ENCODE data around the gene PIEZO1.
"Not testable (repeated sequence)": the region's sequence is repeated elsewhere in the genome, so short reads cannot be mapped to it uniquely, and the experiment has no call there.

PIEZO1 gene, protein sequence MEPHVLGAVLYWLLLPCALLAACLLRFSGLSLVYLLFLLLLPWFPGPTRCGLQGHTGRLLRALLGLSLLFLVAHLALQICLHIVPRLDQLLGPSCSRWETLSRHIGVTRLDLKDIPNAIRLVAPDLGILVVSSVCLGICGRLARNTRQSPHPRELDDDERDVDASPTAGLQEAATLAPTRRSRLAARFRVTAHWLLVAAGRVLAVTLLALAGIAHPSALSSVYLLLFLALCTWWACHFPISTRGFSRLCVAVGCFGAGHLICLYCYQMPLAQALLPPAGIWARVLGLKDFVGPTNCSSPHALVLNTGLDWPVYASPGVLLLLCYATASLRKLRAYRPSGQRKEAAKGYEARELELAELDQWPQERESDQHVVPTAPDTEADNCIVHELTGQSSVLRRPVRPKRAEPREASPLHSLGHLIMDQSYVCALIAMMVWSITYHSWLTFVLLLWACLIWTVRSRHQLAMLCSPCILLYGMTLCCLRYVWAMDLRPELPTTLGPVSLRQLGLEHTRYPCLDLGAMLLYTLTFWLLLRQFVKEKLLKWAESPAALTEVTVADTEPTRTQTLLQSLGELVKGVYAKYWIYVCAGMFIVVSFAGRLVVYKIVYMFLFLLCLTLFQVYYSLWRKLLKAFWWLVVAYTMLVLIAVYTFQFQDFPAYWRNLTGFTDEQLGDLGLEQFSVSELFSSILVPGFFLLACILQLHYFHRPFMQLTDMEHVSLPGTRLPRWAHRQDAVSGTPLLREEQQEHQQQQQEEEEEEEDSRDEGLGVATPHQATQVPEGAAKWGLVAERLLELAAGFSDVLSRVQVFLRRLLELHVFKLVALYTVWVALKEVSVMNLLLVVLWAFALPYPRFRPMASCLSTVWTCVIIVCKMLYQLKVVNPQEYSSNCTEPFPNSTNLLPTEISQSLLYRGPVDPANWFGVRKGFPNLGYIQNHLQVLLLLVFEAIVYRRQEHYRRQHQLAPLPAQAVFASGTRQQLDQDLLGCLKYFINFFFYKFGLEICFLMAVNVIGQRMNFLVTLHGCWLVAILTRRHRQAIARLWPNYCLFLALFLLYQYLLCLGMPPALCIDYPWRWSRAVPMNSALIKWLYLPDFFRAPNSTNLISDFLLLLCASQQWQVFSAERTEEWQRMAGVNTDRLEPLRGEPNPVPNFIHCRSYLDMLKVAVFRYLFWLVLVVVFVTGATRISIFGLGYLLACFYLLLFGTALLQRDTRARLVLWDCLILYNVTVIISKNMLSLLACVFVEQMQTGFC (N-terminal part only)

DNA sequence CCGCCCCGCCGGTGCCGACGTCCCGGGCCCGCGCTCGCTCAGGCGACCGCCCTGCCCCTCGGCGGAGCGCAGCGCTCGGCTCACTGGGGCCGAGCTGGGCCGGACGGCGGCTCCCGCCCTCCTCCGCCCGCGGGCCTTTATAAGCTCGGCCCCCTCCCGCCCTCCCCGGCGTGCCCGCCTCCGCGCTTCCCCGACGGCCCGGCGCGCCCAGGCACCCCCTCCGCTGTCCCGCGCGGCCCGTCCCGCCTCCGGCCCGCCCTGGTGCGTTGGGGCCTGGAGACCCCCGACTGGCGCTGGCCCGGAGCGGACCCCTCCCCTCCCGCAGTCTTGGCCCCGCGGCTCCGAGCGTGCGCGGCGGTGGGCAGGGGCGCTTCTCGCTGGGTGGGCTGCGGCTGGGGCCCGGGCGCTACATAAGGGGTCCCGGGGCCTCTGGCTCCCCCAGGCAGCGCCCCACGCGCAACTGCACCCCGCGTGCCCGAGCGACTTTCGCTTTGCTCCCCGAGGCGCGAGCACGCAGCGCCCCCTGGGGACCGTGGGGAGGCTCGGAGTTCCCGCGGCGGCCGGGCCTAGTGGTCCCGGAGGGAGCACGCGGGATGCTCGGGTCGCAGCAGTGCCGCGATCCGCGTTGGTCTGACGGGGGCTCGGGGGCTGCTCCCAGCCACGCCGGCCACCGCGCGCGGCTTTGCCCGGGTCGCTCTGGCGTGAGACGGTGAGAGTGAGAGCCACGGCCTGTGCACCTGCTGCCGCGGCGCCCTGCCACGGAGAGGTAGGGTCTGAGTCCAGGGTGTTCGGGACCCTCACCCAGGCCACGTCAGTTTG, at the start of gene PIEZO1:
Gene PIEZO1 (minus strand): TSS at position 115 of the 819 bp plus-strand sequence. CDS start 256 bp downstream, outside the sequence.
- DNase-seq (ENCODE audit: low read depth, low spot score): no peak

DNA sequence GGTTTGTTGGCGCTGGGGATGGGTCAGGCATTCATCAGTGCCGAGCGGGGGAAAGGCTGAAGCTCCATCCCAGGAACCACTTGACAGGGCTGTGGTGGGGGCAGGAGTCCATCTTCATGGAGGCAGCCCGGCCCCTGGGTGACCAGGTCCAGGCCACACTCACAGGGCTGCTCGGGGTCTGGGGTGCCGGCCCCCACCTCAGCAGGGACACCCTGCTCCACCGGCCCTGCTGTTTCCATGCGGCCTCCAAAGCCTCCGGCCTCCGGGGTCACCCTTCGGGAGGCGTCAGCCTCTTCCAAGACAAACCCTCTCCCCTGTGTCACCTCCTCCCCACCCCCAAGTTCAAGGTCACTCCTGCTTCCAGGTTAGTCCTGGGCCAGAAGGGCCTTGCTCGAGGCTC, 49.6 kb upstream of the PIEZO1 start:
- DNase-seq (ENCODE audit: low read depth, low spot score): no peak

DNA sequence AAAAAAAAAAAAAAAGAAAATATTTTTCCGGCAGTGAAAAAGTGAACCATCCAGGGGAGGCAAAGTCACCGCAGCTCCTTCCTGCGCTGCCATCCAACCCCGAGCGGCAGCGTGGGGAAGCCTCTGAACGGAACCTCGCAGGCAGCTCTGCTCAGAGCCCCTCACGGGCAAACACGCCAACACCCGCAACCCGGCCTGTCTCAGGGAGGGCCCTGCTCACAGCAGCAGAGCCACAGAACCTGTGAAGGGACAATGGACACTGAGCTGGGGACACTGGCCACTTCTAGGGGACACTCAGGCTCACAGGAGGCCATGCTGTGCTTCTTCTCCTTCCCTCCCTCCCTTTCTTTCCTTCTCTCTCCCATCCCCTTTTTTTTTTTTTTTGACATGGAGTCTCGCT, 48.1 kb upstream of the PIEZO1 start:
- DNase-seq (ENCODE audit: low read depth, low spot score): no peak

DNA sequence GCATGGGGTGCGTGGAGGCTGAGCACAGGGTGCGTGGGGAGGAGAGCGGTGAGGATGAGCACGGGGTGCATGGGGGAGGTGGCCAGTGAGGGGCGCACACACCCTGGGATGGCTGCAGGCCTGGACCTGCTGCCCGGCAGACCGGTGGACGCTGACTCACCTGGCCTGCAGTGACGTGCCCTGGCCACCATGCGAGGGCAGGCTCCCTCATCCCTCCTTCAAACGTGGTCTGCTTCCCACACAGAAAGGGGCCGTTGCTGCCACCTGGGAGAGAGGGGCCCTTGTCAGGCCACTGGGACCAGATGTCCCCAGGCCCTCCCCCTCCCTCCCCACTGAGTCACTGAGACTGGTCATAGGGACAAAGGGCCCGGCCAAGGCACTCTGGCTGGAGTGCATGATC, 46.8 kb upstream of the PIEZO1 start:
- DNase-seq (ENCODE audit: low read depth, low spot score): no peak

DNA sequence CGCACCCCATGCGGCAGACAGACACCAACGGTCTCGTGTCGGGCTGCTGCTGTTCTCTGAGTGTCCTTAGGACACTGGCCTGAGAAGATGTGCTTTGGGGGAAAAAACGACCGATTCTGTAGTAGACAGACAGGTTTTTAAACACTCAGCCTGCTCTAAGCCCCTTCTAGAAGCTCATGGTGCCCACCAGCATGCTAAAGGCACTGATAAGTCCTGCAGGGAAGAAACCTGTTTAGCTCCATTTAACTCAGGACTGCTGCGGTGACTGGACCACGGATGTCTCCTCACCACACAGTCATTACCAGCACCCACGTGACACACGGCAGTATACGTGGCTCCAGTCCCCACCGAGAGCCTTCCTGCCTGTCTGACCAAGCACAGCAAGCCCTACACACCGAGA, 45.8 kb upstream of the PIEZO1 start:
- DNase-seq (ENCODE audit: low read depth, low spot score): no peak

DNA sequence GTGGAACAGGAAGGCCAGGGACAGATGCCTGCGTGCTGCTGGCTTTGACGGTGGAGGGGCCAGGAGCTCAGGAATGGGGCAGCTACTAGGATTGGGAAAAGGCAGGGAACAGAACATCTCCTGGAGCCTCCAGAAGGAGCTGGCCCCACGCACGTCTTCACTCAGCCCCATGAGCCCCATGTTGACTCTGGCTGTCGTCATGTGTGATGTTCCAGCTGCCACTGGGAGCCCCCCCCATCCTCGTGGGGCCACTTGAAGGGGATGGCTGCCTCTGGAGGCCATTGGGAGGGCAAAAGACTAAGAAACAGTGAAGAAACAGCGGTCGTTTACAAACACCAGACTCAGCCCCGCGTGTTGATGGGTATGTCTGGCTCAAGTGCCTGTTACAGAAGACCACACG, 45.2 kb upstream of the PIEZO1 start:
- DNase-seq (ENCODE audit: low read depth, low spot score): no peak

DNA sequence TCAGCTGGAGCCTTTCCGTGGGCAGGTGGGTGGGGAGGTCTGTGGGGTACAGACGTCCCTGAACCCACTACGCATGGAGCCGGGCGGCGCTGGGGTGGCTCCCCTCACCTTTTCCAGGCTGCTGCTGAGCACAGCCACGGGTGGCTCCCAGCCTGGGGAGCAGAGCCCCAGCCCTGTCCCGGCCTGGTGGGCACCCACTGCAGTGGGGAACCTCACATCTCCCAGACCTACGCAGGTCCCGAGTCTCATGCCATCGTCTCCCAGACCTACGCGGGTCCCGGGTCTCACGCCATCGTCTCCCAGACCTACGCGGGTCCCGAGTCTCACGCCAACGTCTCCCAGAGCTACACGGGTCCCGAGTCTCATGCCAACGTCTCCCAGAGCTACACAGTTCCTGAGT, 43.7 kb upstream of the PIEZO1 start:
- DNase-seq (ENCODE audit: low read depth, low spot score): no peak

DNA sequence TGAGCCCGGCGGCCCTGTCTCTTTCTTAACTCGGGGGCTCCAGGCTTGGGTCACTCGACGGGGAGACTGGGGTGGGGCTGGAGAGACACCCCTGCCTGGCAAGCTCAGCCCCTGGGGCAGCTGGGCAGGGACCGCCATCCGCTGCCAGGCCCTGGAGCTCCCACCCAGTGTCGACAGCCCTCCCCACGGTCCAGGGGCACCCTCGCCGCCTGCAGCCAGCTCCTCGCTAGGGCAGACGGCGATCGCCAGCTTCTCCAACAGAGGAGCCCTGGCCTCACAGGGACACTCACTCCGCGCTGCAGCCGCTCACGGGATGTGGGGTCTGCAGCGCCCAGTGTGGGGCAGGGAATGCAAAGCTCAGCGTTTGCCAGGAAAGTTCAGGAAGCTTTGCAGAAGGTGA, 42.7 kb upstream of the PIEZO1 start:
- no peak for DNase-seq (ENCODE audit: low read depth, low spot score)

DNA sequence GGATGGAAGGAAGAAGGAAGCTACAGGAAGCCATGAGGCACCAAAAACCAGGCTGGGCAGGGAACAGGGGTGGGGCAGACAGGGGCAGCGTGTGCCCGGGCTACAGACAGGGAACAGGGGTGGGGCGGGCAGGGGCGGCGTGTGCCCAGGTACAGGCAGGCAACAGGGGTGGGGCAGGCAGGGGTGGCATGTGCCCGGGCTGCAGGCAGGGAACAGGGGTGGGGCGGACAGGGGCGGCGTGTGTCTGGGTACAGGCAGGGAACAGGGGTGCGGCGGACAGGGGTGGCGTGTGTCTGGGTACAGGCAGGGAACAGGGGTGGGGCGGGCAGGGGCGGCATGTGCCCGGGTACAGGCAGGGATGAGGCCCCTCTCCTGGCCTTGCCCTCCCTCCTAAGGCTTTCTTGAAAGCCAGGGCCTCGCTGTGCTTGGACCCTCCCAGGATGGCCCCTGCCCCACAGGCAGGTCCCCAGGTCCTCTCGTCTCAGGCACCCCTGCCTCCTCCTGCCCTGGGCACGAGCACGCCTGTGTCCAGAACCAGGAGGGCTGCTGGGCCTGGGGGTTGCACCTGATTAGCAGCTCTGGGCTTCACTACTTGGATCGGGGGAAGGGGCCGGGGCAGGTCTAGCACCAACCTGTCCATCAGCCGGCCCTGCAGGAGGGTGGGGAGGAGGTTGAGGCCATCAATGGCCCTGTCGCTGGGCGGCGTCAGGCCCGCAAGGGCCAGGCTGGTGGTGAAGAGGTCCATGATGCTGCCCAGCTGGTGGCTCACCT, 41.2 kb upstream of the PIEZO1 start:
- no peak for DNase-seq (ENCODE audit: low read depth, low spot score)

DNA sequence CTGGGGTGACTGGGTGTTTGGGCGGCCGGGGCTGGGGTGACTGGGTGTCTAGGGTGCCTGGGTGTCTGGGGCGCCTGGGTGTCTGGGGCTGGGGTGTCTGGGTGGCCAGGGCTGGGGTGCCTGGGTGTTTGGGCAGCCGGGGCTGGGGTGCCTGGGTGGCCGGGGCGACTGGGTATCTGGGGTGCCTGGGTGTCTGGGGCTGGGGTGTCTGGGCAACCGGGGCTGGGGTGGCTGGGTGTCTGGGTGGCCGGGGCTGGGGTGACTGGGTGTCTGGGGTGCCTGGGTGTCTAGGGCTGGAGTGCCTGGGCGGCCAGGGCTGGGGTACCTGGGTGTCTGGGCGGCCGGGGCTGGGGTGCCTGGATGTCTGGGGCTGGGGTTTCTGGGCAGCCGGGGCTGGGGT, 40.1 kb upstream of the PIEZO1 start:
- DNase-seq (ENCODE audit: low read depth, low spot score): no peak

DNA sequence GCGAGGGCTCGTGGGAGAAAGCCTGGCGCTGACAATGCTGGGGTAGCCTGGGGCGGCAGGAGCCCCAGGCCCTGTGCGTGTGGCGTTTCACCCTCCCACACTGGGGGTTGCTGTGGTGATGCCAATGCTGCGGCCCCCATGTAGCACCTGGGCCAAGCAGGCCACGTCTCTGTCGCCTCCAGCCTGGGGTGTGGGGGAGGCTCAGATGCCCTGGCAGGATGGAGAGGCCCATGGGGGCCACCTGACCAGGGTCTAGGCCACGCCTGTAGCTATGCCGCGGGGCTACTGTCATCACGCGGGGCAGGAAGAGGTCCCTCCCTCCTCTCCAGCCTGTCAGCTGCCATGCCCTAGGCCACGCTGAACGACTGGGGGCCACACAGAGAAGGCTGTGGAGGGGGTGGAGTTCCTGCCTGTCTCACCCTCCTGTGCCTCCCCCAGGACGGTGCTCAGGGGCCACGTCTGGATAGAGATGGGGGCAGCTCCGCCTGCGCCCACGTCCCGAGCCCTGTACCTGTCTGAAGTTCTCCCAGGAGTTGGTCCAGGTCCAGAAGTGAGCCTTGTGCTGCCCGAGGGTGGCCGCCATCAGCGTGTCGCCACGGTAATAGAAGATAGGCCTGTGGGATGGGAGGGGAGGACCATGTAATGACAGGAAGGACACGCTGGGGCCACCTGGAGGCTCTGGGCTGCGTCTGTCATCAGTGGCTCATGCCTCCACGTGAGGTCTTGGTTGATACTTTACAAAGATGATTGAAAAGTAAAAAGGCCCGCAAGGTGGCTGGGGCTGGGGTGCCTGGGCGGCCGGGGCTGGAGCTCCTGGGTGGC, 39.4 kb upstream of the PIEZO1 start:
- no peak for DNase-seq (ENCODE audit: low read depth, low spot score)

DNA sequence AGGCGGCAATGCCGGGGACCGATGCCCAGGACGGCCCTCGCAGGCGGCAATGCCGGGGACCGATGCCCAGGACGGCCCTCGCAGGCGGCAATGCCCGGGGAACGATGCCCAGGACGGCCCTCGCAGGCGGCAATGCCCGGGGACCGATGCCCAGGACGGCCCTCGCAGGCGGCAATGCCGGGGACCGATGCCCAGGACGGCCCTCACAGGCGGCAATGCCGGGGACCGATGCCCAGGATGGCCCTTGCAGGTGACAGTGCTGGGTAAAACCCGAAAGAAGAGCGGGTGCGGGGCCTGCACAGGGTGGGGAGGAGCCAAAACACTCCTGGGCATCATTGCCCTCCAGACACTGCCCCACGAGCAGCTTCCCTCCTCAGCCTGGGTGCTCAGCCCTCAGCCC, 38.6 kb upstream of the PIEZO1 start:
- not testable (repeated sequence) for DNase-seq (ENCODE audit: low read depth, low spot score)

DNA sequence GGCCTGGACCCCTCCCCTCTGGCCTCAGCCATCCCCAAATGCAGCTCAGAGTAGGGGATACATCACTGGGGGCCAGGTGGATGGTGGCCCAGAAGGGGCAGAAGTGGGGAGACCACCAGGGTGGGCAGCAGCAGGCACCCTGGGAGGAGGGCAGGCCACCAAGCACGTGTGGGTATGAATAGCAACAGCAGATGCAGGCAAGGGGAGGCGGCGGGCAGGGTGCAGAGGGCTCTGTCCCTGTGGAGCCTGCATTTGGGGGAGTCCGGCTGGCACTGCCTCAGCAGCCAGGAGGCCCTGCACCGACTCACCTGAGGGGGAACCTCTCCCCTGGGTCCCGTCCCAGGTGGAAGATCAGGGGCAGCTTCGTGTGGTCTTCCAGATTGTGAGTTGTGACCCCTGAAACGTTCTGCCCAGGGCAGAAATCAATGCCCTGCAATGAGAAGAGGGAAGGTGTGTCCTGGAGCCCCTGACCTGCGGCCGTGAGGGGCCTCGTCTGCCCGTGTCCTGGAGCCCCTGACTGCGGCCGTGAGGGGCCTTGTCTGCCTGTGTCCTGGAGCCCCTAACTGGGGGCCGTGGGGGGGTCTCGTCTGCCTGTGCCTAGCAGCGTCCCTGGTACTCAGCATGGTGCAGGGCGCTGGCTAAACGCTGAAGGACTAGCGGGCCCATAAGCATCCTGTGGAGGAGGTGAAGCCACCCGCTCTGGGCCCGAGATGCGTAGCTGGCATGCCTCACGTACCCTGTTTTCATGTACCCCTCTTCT, 37.4 kb upstream of the PIEZO1 start:
- DNase-seq (ENCODE audit: low read depth, low spot score): no peak

DNA sequence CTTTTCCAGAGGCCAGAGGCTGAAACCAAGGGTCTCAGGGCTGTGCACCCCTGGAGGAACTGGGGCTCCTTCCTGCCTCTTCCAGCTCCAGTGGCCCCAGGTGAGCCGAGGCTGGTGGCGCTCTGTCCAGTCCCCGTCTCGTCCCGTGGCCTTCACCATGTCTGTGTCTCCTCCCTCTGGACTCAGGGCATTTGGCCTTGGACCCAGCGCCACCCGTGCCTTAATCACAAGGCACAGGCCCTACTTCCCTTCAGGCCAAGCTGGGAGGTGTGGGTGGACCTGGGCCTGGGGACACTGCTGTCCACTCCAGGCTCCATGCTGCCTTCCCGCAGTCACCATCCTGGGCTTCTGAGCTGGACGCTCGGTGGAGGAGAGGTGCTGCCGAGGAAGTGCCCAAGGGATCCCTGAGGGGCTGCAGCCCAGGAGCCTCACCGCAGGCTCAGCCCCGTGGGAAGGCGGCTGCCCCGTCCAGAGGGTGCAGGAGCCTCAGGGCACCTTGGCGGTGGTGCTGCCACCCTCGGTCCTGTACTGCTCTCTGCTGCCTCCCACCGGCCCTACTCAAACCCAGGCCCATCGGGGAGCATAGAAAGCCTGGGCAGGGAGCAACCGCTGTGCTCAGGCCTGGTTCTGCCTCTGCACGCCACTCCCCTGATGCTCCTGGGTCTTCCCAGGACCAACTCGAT, 36.3 kb upstream of the PIEZO1 start:
- no peak for DNase-seq (ENCODE audit: low read depth, low spot score)

DNA sequence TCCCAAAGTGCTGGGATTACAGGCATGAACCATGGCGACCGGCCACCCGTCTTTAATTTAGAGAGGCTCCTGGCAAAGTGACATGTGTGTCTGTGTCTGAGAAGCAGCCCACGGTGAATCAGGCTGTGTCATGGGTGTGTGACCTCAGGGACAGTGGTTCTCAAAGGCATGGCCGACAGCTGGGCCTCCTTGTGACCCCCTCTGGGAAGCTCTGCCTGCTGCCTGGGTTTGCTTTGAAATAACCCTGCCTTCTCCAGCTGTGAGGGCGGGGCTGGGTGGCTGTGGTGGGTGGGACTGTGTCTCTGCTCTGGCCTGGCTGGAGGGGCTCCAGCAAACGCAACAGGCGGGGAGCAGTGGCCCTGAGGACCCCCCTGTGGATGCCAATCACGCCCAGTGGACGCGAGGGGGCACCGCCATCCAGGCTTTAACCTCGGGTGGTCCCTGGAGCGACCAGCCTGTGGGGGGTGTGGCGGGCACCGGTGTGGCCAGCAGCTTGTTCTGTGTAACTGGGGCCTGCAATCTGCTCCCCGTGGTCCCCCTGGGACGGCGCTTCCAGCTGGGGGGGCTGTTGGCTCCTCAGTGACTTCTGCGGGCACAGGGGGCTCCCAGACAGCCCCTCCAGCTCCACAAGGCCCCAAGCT, 35.5 kb upstream of the PIEZO1 start:
- DNase-seq (ENCODE audit: low read depth, low spot score): no peak

DNA sequence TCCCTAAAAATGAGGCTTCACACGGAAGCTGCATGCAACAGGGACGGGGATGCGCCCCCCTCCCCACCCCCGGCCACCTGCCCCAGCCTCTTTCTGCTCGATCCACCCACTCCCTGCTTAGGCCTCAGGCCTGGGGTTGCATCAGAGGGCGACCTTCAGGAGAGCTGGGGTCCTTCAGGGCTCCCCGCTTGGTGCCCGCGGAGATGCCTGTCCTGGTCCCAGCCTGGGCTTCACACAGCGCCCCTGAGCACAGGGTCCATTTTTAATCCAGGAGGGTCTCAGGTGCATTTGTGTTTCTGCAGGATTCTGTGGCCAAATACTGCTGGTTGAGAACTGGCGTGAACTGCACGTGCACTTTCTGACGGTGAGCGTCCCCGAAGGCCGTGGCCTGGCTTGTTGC, 34.1 kb upstream of the PIEZO1 start:
- DNase-seq (ENCODE audit: low read depth, low spot score): no peak

DNA sequence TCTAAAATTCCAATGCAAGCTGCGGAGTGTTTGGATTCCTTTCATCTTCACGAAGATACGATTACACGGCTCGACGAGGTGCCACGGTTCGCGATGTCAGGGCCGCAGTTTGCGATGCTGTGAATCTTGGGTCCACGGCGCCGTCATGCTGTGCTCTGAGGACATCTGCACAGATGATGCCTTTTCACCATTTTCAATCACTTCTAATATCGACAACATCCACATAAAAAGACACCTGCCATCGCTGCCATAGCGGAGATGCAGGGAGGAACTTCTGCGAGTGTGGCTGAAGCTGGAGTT, 33.5 kb upstream of the PIEZO1 start:
- no peak for DNase-seq (ENCODE audit: low read depth, low spot score)

Measured in iPS DF 19.7 (cell line).